Measurements from ENCODE around the gene FBN1. TPM values are rescaled to one million over a fixed set of nuclear protein-coding genes. Genes with fewer than 3 reads are reported as not detected.

FBN1 gene
- total RNA-seq, 4 donors from 2014 or later = 17.6 to 106 (median 31.2) TPM

DNA sequence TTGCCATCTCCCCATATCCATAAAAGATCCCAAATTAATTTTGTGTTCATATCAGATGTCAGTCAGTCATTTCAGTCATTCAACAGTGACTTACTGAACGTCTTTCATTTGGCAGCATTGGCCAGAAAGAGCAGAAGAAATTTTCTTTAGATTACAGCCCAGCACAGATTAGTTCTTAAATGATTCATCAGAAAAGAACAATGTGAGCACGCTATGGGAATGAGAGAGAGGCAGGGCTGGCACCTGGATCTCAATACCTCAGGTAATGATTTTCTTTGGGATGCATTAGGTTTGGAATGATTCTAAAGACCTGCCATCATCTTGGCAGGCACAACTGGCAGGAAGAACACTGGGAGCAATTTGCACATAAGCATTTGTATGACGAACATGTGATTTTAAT lies 41.6 kb downstream of the FBN1 start:
- Histone ChIP-seq H3K36me3 (no peaks in the 10 kb centered on the region), H3K4me1 (peaks cover 0 to 6% (median 0%) of the 10 kb centered on the region in 4 donors), H3K4me3 (no peak overlapping the region), H3K9me3 (no peaks in the 10 kb centered on the region), H3K27ac (no peak overlapping the region), H3K27me3 (no peaks in the 10 kb centered on the region)
- 54 to 69% methylated on average over 3 of the region's 3 CpGs for WGBS, 2 donors (ENCODE audit: low coverage in 1 of 2)
- DNase-seq = no peak
- no peak for TF ChIP-seq POLR2AphosphoS5 (IDR thresholded peaks at IDR 0.05)
- TF ChIP-seq EP300 (IDR thresholded peaks at IDR 0.05; ENCODE audit: low read depth) = no peak
- TF ChIP-seq, protein P1, sequence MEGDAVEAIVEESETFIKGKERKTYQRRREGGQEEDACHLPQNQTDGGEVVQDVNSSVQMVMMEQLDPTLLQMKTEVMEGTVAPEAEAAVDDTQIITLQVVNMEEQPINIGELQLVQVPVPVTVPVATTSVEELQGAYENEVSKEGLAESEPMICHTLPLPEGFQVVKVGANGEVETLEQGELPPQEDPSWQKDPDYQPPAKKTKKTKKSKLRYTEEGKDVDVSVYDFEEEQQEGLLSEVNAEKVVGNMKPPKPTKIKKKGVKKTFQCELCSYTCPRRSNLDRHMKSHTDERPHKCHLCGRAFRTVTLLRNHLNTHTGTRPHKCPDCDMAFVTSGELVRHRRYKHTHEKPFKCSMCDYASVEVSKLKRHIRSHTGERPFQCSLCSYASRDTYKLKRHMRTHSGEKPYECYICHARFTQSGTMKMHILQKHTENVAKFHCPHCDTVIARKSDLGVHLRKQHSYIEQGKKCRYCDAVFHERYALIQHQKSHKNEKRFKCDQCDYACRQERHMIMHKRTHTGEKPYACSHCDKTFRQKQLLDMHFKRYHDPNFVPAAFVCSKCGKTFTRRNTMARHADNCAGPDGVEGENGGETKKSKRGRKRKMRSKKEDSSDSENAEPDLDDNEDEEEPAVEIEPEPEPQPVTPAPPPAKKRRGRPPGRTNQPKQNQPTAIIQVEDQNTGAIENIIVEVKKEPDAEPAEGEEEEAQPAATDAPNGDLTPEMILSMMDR (IDR thresholded peaks at IDR 0.05) = no peak
- TF ChIP-seq POLR2A (IDR thresholded peaks at IDR 0.05) = no peak
- intact Hi-C loops (cut with DNase I; ENCODE audit: low total_unique reads) = no loop called here
- in situ Hi-C loops (cut with MboI; ENCODE audit: low pct_ligation_motif_present in 1 of 4, low pct_unique_long_range_greater_than_20kb in 1 of 4, low sequenced_read_pairs in 3 of 4) = no loop called here

DNA sequence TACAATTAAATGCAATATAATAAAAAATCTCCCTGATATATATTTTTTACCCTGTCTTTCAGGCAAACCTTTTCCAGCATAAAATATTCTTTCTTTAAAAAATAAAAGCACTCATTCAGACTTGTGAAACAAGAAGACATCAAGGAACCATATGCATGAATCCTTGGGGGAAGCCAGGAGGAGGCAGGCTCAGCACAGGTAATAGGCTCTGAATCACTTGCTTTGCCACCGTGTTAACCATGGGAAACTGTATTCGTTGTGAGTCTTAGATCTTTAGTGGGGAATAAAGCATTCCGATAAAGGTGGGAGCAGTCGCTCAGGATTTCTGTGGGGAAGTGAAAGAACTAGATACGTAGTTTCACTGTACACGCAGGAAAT lies 42.4 kb downstream of the FBN1 start:
- Histone ChIP-seq H3K27me3 (no peaks in the 10 kb centered on the region), H3K36me3 (no peaks in the 10 kb centered on the region), H3K9me3 (no peaks in the 10 kb centered on the region), H3K4me1 (peaks cover 0 to 6% (median 0%) of the 10 kb centered on the region in 4 donors), H3K4me3 (no peak overlapping the region), H3K27ac (peak overlapping the region in 1 of 4 donors; percentile 5)
- in situ Hi-C loops (cut with MboI; ENCODE audit: low pct_ligation_motif_present in 1 of 4, low pct_unique_long_range_greater_than_20kb in 1 of 4, low sequenced_read_pairs in 3 of 4) (no loop called here), intact Hi-C loops (cut with DNase I; ENCODE audit: low total_unique reads) (no loop called here)
- DNase-seq = no peak
- no peak for TF ChIP-seq POLR2AphosphoS5 (IDR thresholded peaks at IDR 0.05)
- no peak for TF ChIP-seq EP300 (IDR thresholded peaks at IDR 0.05; ENCODE audit: low read depth)
- TF ChIP-seq POLR2A (IDR thresholded peaks at IDR 0.05) = no peak
- TF ChIP-seq, protein P1 (IDR thresholded peaks at IDR 0.05) = no peak
- 78 to 80% methylated on average over 6 of the region's 6 CpGs for WGBS, 2 donors (ENCODE audit: low coverage in 1 of 2)

DNA sequence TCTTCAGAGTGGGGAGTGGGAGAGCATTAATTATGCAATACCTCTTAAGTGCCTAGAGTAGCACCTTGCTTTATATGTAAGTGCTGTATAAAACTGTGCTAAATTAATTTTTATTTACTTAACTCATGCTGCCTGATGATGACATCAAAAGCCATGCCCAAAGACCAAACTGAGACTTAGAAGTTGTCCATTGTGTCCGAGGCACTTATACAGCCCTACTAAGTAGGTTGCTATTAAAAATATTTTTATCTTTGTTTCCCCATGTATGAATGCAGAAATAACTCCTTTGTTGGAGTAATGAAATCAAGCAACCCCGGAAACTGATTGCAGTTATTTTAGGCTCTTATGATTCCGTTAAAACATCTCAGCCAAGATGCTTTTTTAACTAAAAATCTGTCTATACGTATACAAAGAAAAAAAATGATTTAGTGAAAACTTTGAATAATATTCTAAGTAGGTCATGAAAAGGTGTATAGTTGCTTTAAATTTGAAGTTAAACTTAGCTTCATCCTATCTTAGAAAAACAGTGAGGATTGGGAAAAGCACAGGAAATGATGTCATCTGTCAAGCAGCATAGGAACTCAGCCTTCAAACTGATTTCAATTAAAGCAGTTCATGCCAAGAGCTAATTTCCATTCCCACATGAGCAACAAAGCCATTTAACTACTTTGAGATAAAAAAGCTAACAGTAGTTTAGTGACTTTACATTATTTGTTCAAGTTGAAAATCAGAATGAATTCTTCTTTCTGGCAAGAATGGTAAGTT lies 43.0 kb downstream of the FBN1 start:
- 68 to 79% methylated on average over 4 of the region's 4 CpGs for WGBS, 2 donors (ENCODE audit: low coverage in 1 of 2)
- peak overlapping the region in 1 of 4 donors; percentile 5 for H3K27ac ChIP-seq
- H3K27me3 ChIP-seq = no peaks in the 10 kb centered on the region
- peaks cover 0 to 6% (median 0%) of the 10 kb centered on the region in 4 donors for H3K4me1 ChIP-seq
- DNase-seq = no peak
- TF ChIP-seq, protein P1 (IDR thresholded peaks at IDR 0.05) = no peak
- TF ChIP-seq POLR2AphosphoS5 (IDR thresholded peaks at IDR 0.05) (no peak), POLR2A (IDR thresholded peaks at IDR 0.05) (no peak), EP300 (IDR thresholded peaks at IDR 0.05; ENCODE audit: low read depth) (no peak)
- H3K4me3 ChIP-seq = no peak overlapping the region
- intact Hi-C loops (cut with DNase I; ENCODE audit: low total_unique reads) (no loop called here), in situ Hi-C loops (cut with MboI; ENCODE audit: low pct_ligation_motif_present in 1 of 4, low pct_unique_long_range_greater_than_20kb in 1 of 4, low sequenced_read_pairs in 3 of 4) (no loop called here)
- no peaks in the 10 kb centered on the region for H3K9me3 ChIP-seq
- H3K36me3 ChIP-seq = no peaks in the 10 kb centered on the region

- TF ChIP-seq EP300 (IDR thresholded peaks at IDR 0.05; ENCODE audit: low read depth) (no peak), POLR2A (IDR thresholded peaks at IDR 0.05) (no peak), POLR2AphosphoS5 (IDR thresholded peaks at IDR 0.05) (no peak)
- TF ChIP-seq, protein P1 (IDR thresholded peaks at IDR 0.05) = no peak
- WGBS, 2 donors (ENCODE audit: low coverage in 1 of 2) = 77 to 90% methylated on average over 4 of the region's 4 CpGs
- intact Hi-C loops (cut with DNase I; ENCODE audit: low total_unique reads) = no loop called here
Observed at GRCh38 chr15:48601095-48601494, 44.4 kb downstream of the FBN1 start.

More at GRCh38 chr15:48601095-48601494, 44.4 kb downstream of the FBN1 start:
- Histone ChIP-seq H3K9me3 (no peaks in the 10 kb centered on the region), H3K27ac (no peak overlapping the region), H3K36me3 (no peaks in the 10 kb centered on the region), H3K27me3 (no peaks in the 10 kb centered on the region), H3K4me1 (peaks cover 0 to 6% (median 0%) of the 10 kb centered on the region in 4 donors), H3K4me3 (no peak overlapping the region)
- in situ Hi-C loops (cut with MboI; ENCODE audit: low pct_ligation_motif_present in 1 of 4, low pct_unique_long_range_greater_than_20kb in 1 of 4, low sequenced_read_pairs in 3 of 4) = no loop called here
- no peak for DNase-seq
